CD14-positive monocyte (primary cell): ENCODE results near the gene CACNA1C. TPM values are rescaled to one million over a fixed set of nuclear protein-coding genes. Genes with fewer than 3 reads are reported as not detected.

Source experiments
- DNase-seq, 3 donors: peaks; one replicate each; pipeline ENCODE4 v3.0.0-alpha.2; 2011 to 2022
- H2AFZ ChIP-seq: 2 replicates; pipeline ENCODE4 v1.6.0; 2012; ENCODE audit warnings: mild to moderate bottlenecking, low read depth, low read length, inconsistent platforms; ENCODE audit not compliant: insufficient read depth, poor library complexity, severe bottlenecking
- H3K27ac ChIP-seq, 2 donors: 1 replicate in 1 of 2; 2 replicates in 1 of 2; pipeline ENCODE4 v1.5.1; 2012 to 2013; ENCODE audit warnings: low read length in 2 of 2, control low read depth in 1 of 2, inconsistent platforms in 1 of 2, low read depth in 1 of 2, mild to moderate bottlenecking in 1 of 2
- H3K27me3 ChIP-seq, 2 donors: one replicate each; pipeline versions ENCODE4 v1.6.0 to v1.6.1; 2011 to 2013; ENCODE audit warnings: low read length in 2 of 2; ENCODE audit not compliant: control insufficient read depth in 2 of 2, insufficient read depth in 2 of 2
- H3K36me3 ChIP-seq, 2 donors: replicated peaks in 1 of 2; 1 replicate in 1 of 2; 2 replicates in 1 of 2; pipeline versions ENCODE4 v1.5.1 to v1.6.1; 2012 to 2013; ENCODE audit warnings: low read length in 2 of 2, control low read depth in 1 of 2, inconsistent platforms in 1 of 2, mild to moderate bottlenecking in 1 of 2; ENCODE audit not compliant: insufficient read depth in 2 of 2, control insufficient read depth in 1 of 2
- H3K4me1 ChIP-seq, 2 donors: 1 replicate in 1 of 2; 2 replicates in 1 of 2; pipeline versions ENCODE4 v1.5.1 to v1.6.1; 2012 to 2013; ENCODE audit warnings: low read length in 2 of 2, control low read depth in 1 of 2, inconsistent platforms in 1 of 2, mild to moderate bottlenecking in 1 of 2, moderate library complexity in 1 of 2; ENCODE audit not compliant: insufficient read depth in 2 of 2, control insufficient read depth in 1 of 2
- H3K4me2 ChIP-seq: replicated peaks from 2 replicates; pipeline ENCODE3; 2012; ENCODE audit warnings: low read length, moderate library complexity, mild to moderate bottlenecking; ENCODE audit not compliant: poor library complexity, severe bottlenecking; ENCODE audit errors: extremely low read depth
- H3K4me3 ChIP-seq, 3 experiments: fragments of 200-600 bp in 1 of 3; sonication (generic) in 1 of 3; replicated peaks in 1 of 3; 1 replicate in 2 of 3; 2 replicates in 1 of 3; pipeline ENCODE4 v1.5.1; 2011 to 2013; ENCODE audit warnings: low read length in 3 of 3, mild to moderate bottlenecking in 3 of 3, control low read depth in 2 of 3, low read depth in 2 of 3, inconsistent platforms in 1 of 3, moderate library complexity in 1 of 3
- H3K79me2 ChIP-seq: 2 replicates; pipeline ENCODE4 v1.6.0; 2012; ENCODE audit warnings: mild to moderate bottlenecking, control low read depth, inconsistent platforms, low read length, moderate library complexity; ENCODE audit not compliant: insufficient read depth
- H3K9ac ChIP-seq: 2 replicates; pipeline ENCODE4 v1.6.0; 2017; ENCODE audit warnings: low read length, mild to moderate bottlenecking; ENCODE audit not compliant: insufficient read depth, poor library complexity, severe bottlenecking
- H3K9me3 ChIP-seq, 2 donors: replicated peaks in 1 of 2; 1 replicate in 1 of 2; 2 replicates in 1 of 2; pipeline versions ENCODE4 v1.5.1 to v1.6.1; 2012 to 2013; ENCODE audit warnings: low read length in 2 of 2, control low read depth in 1 of 2; ENCODE audit not compliant: control insufficient read depth in 1 of 2, insufficient read depth in 1 of 2
- H4K20me1 ChIP-seq: 2 replicates; pipeline ENCODE4 v1.6.0; 2012; ENCODE audit warnings: mild to moderate bottlenecking, low read length, control low read depth, moderate library complexity; ENCODE audit not compliant: insufficient read depth
- H3K27ac Mint-ChIP-seq, 7 donors: one replicate each; pipeline ENCODE4 v1.8.0; 2020; ENCODE audit warnings: mild to moderate bottlenecking in 7 of 7, mixed read lengths in 7 of 7, moderate library complexity in 6 of 7, inconsistent platforms in 2 of 7
- H3K27me3 Mint-ChIP-seq, 3 donors: one replicate each; pipeline ENCODE4 v1.8.0; 2021 to 2022; ENCODE audit warnings: low read depth in 3 of 3, mild to moderate bottlenecking in 3 of 3, mixed read lengths in 3 of 3, moderate library complexity in 3 of 3, inconsistent platforms in 1 of 3
- H3K36me3 Mint-ChIP-seq, 2 donors: one replicate each; pipeline ENCODE4 v1.8.0; 2020; ENCODE audit warnings: mixed read lengths in 2 of 2, inconsistent platforms in 1 of 2, mild to moderate bottlenecking in 1 of 2
- H3K4me1 Mint-ChIP-seq: one replicate; pipeline ENCODE4 v1.8.0; 2020; ENCODE audit warnings: mild to moderate bottlenecking, mixed read lengths
- H3K4me3 Mint-ChIP-seq, 2 donors: one replicate each; pipeline ENCODE4 v1.8.0; 2020; ENCODE audit warnings: mild to moderate bottlenecking in 2 of 2, mixed read lengths in 2 of 2, moderate library complexity in 1 of 2
- H3K9me3 Mint-ChIP-seq, 7 donors: one replicate each; pipeline ENCODE4 v1.8.0; 2020 to 2022; ENCODE audit warnings: mixed read lengths in 7 of 7, mild to moderate bottlenecking in 6 of 7, moderate library complexity in 6 of 7, inconsistent platforms in 2 of 7
- WGBS: methylation state at CpG from one replicate; pipeline ENCODE4 v1.1.5; 2013; ENCODE audit warnings: missing lambda C conversion rate; ENCODE audit not compliant: insufficient coverage; 5-methylcytosine and 5-hydroxymethylcytosine counted together
- intact Hi-C, 2 donors: fragments of 100-400 bp; cut with micrococcal nuclease; formaldehyde crosslinking; loops; one replicate each; pipeline versions ENCODE4 v1.15.0 to v1.15.1; 2023
- polyA plus RNA-seq, 3 donors: library from polyadenylated mRNA; depleted of rRNA in 1 of 3; unstranded in 2 of 3; stranded (reverse) in 1 of 3; fragments of 300-500 nt in 2 of 3; fragments of >200 nt in 1 of 3; fragmentation: Illumina TruSeq in 2 of 3; gene quantifications; 1 replicate in 2 of 3; 2 replicates in 1 of 3; pipeline ENCODE4 v1.2.3, GENCODE V29; 2012 to 2021
- TF ChIP-seq, protein P1 (sequence below): fragments of 200-600 bp; IDR thresholded peaks from one replicate; pipeline ENCODE4 v1.8.0; 2022; ENCODE audit warnings: antibody characterized with exemption, mild to moderate bottlenecking

The CACNA1C gene
- polyA plus RNA-seq, 3 donors = not detected

DNA sequence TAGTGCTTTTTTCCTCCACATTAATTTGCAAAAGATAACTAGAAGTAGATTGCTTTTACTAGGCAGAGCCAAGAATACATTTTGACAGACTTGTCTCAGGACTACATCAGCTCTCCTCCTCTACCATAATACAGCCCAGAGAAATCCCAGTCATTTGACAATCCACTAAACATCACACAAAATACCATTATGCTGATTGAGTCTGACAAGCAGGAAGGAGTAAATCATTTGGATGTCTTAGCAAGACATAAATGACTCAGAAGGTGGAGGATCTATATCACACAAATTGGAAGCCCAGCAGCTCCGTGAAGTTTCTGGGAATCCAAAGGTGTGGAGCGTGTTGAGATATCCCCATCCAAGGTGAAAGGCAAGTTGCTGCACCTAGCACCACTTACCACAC is 666.6 kb downstream of the CACNA1C start:
- no peak for DNase-seq
- H3K27ac Mint-ChIP-seq = no peak overlapping the region
- Histone ChIP-seq H3K27me3 (no peaks in the 10 kb centered on the region), H3K4me1 (no peaks in the 10 kb centered on the region), H3K36me3 (no peaks in the 10 kb centered on the region), H3K9me3 (no peaks in the 10 kb centered on the region), H2AFZ (no peak overlapping the region), H3K79me2 (no peaks in the 10 kb centered on the region), H4K20me1 (no peaks in the 10 kb centered on the region), H3K4me2 (no peak overlapping the region), H3K4me3 (no peak overlapping the region), H3K9ac (no peak overlapping the region), H3K27ac (no peak overlapping the region)
- no peaks in the 10 kb centered on the region for H3K36me3 Mint-ChIP-seq
- intact Hi-C loops = no loop called here
- no peaks in the 10 kb centered on the region for H3K4me1 Mint-ChIP-seq
- no peaks in the 10 kb centered on the region for H3K9me3 Mint-ChIP-seq
- no peak overlapping the region for H3K4me3 Mint-ChIP-seq
- TF ChIP-seq, protein P1, sequence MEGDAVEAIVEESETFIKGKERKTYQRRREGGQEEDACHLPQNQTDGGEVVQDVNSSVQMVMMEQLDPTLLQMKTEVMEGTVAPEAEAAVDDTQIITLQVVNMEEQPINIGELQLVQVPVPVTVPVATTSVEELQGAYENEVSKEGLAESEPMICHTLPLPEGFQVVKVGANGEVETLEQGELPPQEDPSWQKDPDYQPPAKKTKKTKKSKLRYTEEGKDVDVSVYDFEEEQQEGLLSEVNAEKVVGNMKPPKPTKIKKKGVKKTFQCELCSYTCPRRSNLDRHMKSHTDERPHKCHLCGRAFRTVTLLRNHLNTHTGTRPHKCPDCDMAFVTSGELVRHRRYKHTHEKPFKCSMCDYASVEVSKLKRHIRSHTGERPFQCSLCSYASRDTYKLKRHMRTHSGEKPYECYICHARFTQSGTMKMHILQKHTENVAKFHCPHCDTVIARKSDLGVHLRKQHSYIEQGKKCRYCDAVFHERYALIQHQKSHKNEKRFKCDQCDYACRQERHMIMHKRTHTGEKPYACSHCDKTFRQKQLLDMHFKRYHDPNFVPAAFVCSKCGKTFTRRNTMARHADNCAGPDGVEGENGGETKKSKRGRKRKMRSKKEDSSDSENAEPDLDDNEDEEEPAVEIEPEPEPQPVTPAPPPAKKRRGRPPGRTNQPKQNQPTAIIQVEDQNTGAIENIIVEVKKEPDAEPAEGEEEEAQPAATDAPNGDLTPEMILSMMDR = no peak
- no peaks in the 10 kb centered on the region for H3K27me3 Mint-ChIP-seq
- WGBS = 100% methylated on average over 2 of the region's 2 CpGs

DNA sequence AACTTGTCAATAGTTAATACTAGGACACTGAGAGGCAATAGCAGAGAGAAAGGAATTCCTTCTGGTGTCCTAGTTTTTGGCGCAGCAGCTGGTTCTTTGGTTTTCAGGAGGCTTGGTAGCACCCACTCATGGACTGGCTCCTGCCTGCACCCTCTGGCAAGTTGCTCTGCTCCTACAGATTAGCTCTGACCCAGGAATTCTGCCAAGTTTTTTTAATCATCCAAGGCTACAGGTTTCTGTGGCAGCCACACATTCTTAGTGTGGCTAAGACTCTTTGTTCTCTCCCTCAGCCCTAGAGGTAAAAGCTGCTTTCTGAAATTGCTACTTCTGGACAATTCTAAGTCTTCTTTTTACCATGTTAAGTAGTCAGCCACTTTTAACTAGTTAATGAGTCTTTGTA is 670.0 kb downstream of the CACNA1C start:
- DNase-seq = no peak
- intact Hi-C loops = no loop called here
- no peak overlapping the region for H3K4me3 Mint-ChIP-seq
- no peak overlapping the region for H3K27ac Mint-ChIP-seq
- Histone ChIP-seq H2AFZ (no peak overlapping the region), H3K4me3 (no peak overlapping the region), H3K9ac (no peak overlapping the region), H3K27me3 (no peaks in the 10 kb centered on the region), H3K79me2 (no peaks in the 10 kb centered on the region), H4K20me1 (no peaks in the 10 kb centered on the region), H3K27ac (no peak overlapping the region), H3K4me1 (no peaks in the 10 kb centered on the region), H3K4me2 (no peak overlapping the region), H3K9me3 (no peaks in the 10 kb centered on the region), H3K36me3 (no peaks in the 10 kb centered on the region)
- TF ChIP-seq, protein P1 = no peak
- WGBS = 100% methylated on average over 1 of the region's 1 CpG
- H3K27me3 Mint-ChIP-seq = no peaks in the 10 kb centered on the region
- no peaks in the 10 kb centered on the region for H3K36me3 Mint-ChIP-seq
- no peaks in the 10 kb centered on the region for H3K9me3 Mint-ChIP-seq
- no peaks in the 10 kb centered on the region for H3K4me1 Mint-ChIP-seq
